A673 (cell line): ENCODE results near the gene BCAS1. TPM values are rescaled to one million over a fixed set of nuclear protein-coding genes. Genes with fewer than 3 reads are reported as not detected.

ENCODE experiments used
- BruUV-seq: library from RNA; stranded (reverse); fragments of 400-500 nt; replicated peaks from 2 replicates; lab custom pipeline; 2021; lab: Mats Ljungman, UMichigan
- CTCF ChIA-PET: fragments of 300-600 bp; sonication (Branson Sonifier 250); formaldehyde crosslinking; loops from one replicate; lab custom pipeline; 2022; ENCODE audit warnings: antibody characterized with exemption; lab: Charles Lee
- POLR2A ChIA-PET: fragments of 300-600 bp; sonication (Branson Sonifier 250); formaldehyde crosslinking; loops from one replicate; lab custom pipeline; 2022; ENCODE audit warnings: antibody characterized with exemption; ENCODE audit not compliant: low non-redundant PET; lab: Charles Lee
- DNase-seq: peaks from one replicate; pipeline ENCODE4 v3.0.0-alpha.2; 2015; ENCODE audit warnings: low spot score
- H3K27ac ChIP-seq: fragments of 200-600 bp; sonication (generic); 2 replicates; pipeline ENCODE4 v1.5.1; 2016; ENCODE audit warnings: mixed run types, low read depth, mild to moderate bottlenecking, mixed read lengths, antibody characterized with exemption, low read length; ENCODE audit not compliant: poor library complexity, severe bottlenecking
- H3K27me3 ChIP-seq: fragments of 200-600 bp; sonication (generic); replicated peaks from 2 replicates; pipeline ENCODE4 v1.6.1; 2017; ENCODE audit warnings: mixed run types, low read depth, mild to moderate bottlenecking, mixed read lengths, antibody characterized with exemption, low read length; ENCODE audit not compliant: insufficient read depth, poor library complexity
- H3K36me3 ChIP-seq: fragments of 200-600 bp; sonication (generic); 2 replicates; pipeline ENCODE4 v1.6.1; 2016; ENCODE audit warnings: mixed run types, mild to moderate bottlenecking, mixed read lengths, antibody characterized with exemption, low read length; ENCODE audit not compliant: insufficient read depth, poor library complexity, severe bottlenecking
- H3K4me1 ChIP-seq: fragments of 200-600 bp; sonication (generic); 2 replicates; pipeline ENCODE4 v1.6.1; 2017; ENCODE audit warnings: mixed run types, mild to moderate bottlenecking, mixed read lengths, antibody characterized with exemption, low read length; ENCODE audit not compliant: insufficient read depth, poor library complexity, severe bottlenecking
- H3K4me3 ChIP-seq: fragments of 200-600 bp; sonication (generic); 2 replicates; pipeline ENCODE4 v1.5.1; 2016; ENCODE audit warnings: low read depth, mixed run types, mild to moderate bottlenecking, mixed read lengths, low read length; ENCODE audit not compliant: poor library complexity, severe bottlenecking
- H3K9me3 ChIP-seq: fragments of 200-600 bp; sonication (generic); 2 replicates; pipeline ENCODE4 v1.6.1; 2016; ENCODE audit warnings: mixed run types, low read depth, mild to moderate bottlenecking, mixed read lengths, antibody characterized with exemption, low read length; ENCODE audit not compliant: poor library complexity, severe bottlenecking
- CTCF ChIP-seq: fragments of 300-800, 200-600 bp; sonication (generic); conservative IDR thresholded peaks from 2 replicates; pipeline ENCODE4 v1.5.1; 2017; ENCODE audit warnings: low read depth, mild to moderate bottlenecking, antibody characterized with exemption, low read length, moderate library complexity, mixed read lengths
- EZH2 ChIP-seq: fragments of 200-600 bp; sonication (generic); IDR thresholded peaks from 2 replicates; pipeline ENCODE4 v1.6.1; 2017; ENCODE audit warnings: borderline replicate concordance, low read depth, mild to moderate bottlenecking, mixed read lengths, antibody characterized with exemption, low read length; ENCODE audit not compliant: poor library complexity, severe bottlenecking
- intact Hi-C: fragments of 100-400 bp; cut with micrococcal nuclease; formaldehyde crosslinking; loops from one replicate; pipeline ENCODE4 v1.10.0; 2022; ENCODE audit not compliant: unreplicated experiment
- total RNA-seq: library from RNA; stranded (reverse); gene quantifications from 2 replicates; pipeline ENCODE4 v1.2.3, GENCODE V29; 2021

Gene BCAS1
- total RNA-seq, 1 experiment from 2014 or later: 1.4 TPM

- H3K9me3 ChIP-seq: no peaks in the 10 kb centered on the region
- BruUV-seq: no TSS peak
- intact Hi-C loops: no loop called here
- H3K4me1 ChIP-seq: peaks cover 34% of the 10 kb centered on the region
- no peak overlapping the region for H3K27ac ChIP-seq
- ChIA-PET CTCF (no interaction called here), POLR2A (no interaction called here)
- no peaks in the 10 kb centered on the region for H3K27me3 ChIP-seq
- peak; percentile 84 for DNase-seq
- no peaks in the 10 kb centered on the region for H3K36me3 ChIP-seq
- TF ChIP-seq CTCF (no peak), EZH2 (no peak)
- no peak overlapping the region for H3K4me3 ChIP-seq
Observed at GRCh38 chr20:54015496-54015895, 54.9 kb downstream of the BCAS1 start.

- Histone ChIP-seq H3K4me1 (peaks cover 34% of the 10 kb centered on the region), H3K27ac (no peak overlapping the region), H3K4me3 (no peak overlapping the region), H3K9me3 (no peaks in the 10 kb centered on the region), H3K36me3 (no peaks in the 10 kb centered on the region), H3K27me3 (no peaks in the 10 kb centered on the region)
- peak; percentile 14 for DNase-seq
- ChIA-PET CTCF (no interaction called here), POLR2A (no interaction called here)
- TF ChIP-seq EZH2 (no peak), CTCF (no peak)
- intact Hi-C loops: no loop called here
- BruUV-seq: no TSS peak
Observed at GRCh38 chr20:54014293-54014926, 56.0 kb downstream of the BCAS1 start.

- TF ChIP-seq CTCF (no peak), EZH2 (no peak)
- BruUV-seq: no TSS peak
- intact Hi-C loops: no loop called here
- Histone ChIP-seq H3K4me3 (no peak overlapping the region), H3K36me3 (no peaks in the 10 kb centered on the region), H3K4me1 (peaks cover 34% of the 10 kb centered on the region), H3K27ac (no peak overlapping the region), H3K27me3 (no peaks in the 10 kb centered on the region), H3K9me3 (no peaks in the 10 kb centered on the region)
- no peak for DNase-seq
- POLR2A ChIA-PET: no interaction called here
- CTCF ChIA-PET: no interaction called here
Observed at GRCh38 chr20:54013471-54013870, 56.9 kb downstream of the BCAS1 start.
